HCT116 (cell line): ENCODE measurements around the gene SUSD6. TPM values are rescaled to one million over a fixed set of nuclear protein-coding genes. Genes with fewer than 3 reads are reported as not detected.

ENCODE experiments used
- ATAC-seq: fragments of 200-7000 bp; cut with Tn5 transposase; 2 replicates; pipeline ENCODE4 v1.9.1; 2020; ENCODE audit warnings: mild to moderate bottlenecking, moderate library complexity
- BruUV-seq: library from RNA; stranded (reverse); fragments of 400-500 nt; replicated peaks from 2 replicates; lab custom pipeline; 2021; lab: Mats Ljungman, UMichigan
- CTCF ChIA-PET: fragments of 300-600 bp; sonication (Branson Sonifier 250); formaldehyde crosslinking; loops from one replicate; lab custom pipeline; 2021; ENCODE audit warnings: antibody characterized with exemption; lab: Charles Lee
- POLR2A ChIA-PET: fragments of 300-600, 350-600 bp; sonication (Branson Sonifier 250); formaldehyde crosslinking; loops from one replicate; lab custom pipeline; 2021; ENCODE audit warnings: antibody characterized with exemption; lab: Charles Lee
- RAD21 ChIA-PET, 2 experiments: fragments of 300-600 bp; sonication (Branson Sonifier 250); formaldehyde crosslinking; loops; one replicate each; lab custom pipeline; 2023; ENCODE audit warnings: low total read pairs in 2 of 2; ENCODE audit not compliant: uncharacterized antibody in 2 of 2, unreplicated experiment in 2 of 2, low non-redundant PET in 1 of 2; lab: Charles Lee
- DNase-seq: peaks from one replicate; pipeline ENCODE4 v3.0.0-alpha.2; 2010; ENCODE audit warnings: low read depth, low spot score
- H2AFZ ChIP-seq: fragments of 200-600 bp; shearing (Covaris generic), sonication (generic); 2 replicates; pipeline ENCODE4 v1.6.1; 2017; ENCODE audit warnings: low read depth, mixed run types, mixed read lengths, antibody characterized with exemption, low read length; ENCODE audit not compliant: poor library complexity, severe bottlenecking
- H3K27ac ChIP-seq: 2 replicates; pipeline ENCODE4 v1.5.1; 2012; ENCODE audit warnings: low read depth, low read length
- H3K27me3 ChIP-seq: fragments of 200-600 bp; sonication (generic); 2 replicates; pipeline ENCODE4 v1.6.1; 2016; ENCODE audit warnings: mixed run types, low read length, mixed read lengths; ENCODE audit not compliant: insufficient read depth
- H3K36me3 ChIP-seq, 2 experiments: fragments of 200-500 bp in 1 of 2; fragments of 200-600 bp in 1 of 2; sonication (Bioruptor generic) in 1 of 2; sonication (generic) in 1 of 2; 2 replicates each; pipeline versions ENCODE4 v1.5.1 to v1.6.1; 2014 to 2016; ENCODE audit warnings: low read length in 2 of 2, inconsistent platforms in 1 of 2, mixed read lengths in 1 of 2, mixed run types in 1 of 2; ENCODE audit not compliant: insufficient read depth in 2 of 2, control insufficient read depth in 1 of 2
- H3K4me1 ChIP-seq, 2 experiments: fragments of 200-600 bp in 1 of 2; sonication (generic) in 1 of 2; 2 replicates each; pipeline versions ENCODE4 v1.5.1 to v1.6.1; 2012 to 2017; ENCODE audit warnings: low read length in 2 of 2, inconsistent platforms in 1 of 2, mild to moderate bottlenecking in 1 of 2, mixed read lengths in 1 of 2, mixed run types in 1 of 2, moderate library complexity in 1 of 2; ENCODE audit not compliant: insufficient read depth in 2 of 2, control insufficient read depth in 1 of 2
- H3K4me2 ChIP-seq: fragments of 200-600 bp; sonication (generic); 2 replicates; pipeline ENCODE4 v1.6.1; 2017; ENCODE audit warnings: mixed run types, low read length, mixed read lengths
- H3K4me3 ChIP-seq, 2 experiments: fragments of 200-600 bp in 1 of 2; sonication (generic) in 1 of 2; replicated peaks in 1 of 2; 2 replicates each; pipeline ENCODE4 v1.5.1; 2011 to 2016; ENCODE audit warnings: low read length in 2 of 2, control low read depth in 1 of 2, low read depth in 1 of 2, mild to moderate bottlenecking in 1 of 2, mixed read lengths in 1 of 2, mixed run types in 1 of 2
- H3K79me2 ChIP-seq: fragments of 200-600 bp; sonication (generic); 2 replicates; pipeline ENCODE4 v1.6.1; 2017; ENCODE audit warnings: mild to moderate bottlenecking, mixed run types, low read length, moderate library complexity, mixed read lengths; ENCODE audit not compliant: insufficient read depth
- H3K9ac ChIP-seq: fragments of 200-600 bp; sonication (generic); 2 replicates; pipeline ENCODE4 v1.6.1; 2016; ENCODE audit warnings: low read length, mixed read lengths
- H3K9me2 ChIP-seq: fragments of 200-600 bp; sonication (generic), shearing (Covaris generic); 2 replicates; pipeline ENCODE4 v1.6.1; 2017; ENCODE audit warnings: mixed run types, mild to moderate bottlenecking, moderate library complexity; ENCODE audit not compliant: insufficient read depth
- H3K9me3 ChIP-seq, 2 experiments: fragments of 200-500 bp in 1 of 2; fragments of 200-600 bp in 1 of 2; sonication (Bioruptor generic) in 1 of 2; sonication (generic) in 1 of 2; 2 replicates each; pipeline ENCODE4 v1.6.1; 2014 to 2017; ENCODE audit warnings: low read length in 2 of 2, mixed read lengths in 2 of 2, inconsistent platforms in 1 of 2, low read depth in 1 of 2, mild to moderate bottlenecking in 1 of 2, mixed run types in 1 of 2, moderate library complexity in 1 of 2; ENCODE audit not compliant: control insufficient read depth in 1 of 2, insufficient read depth in 1 of 2
- H4K20me1 ChIP-seq: fragments of 200-600 bp; sonication (generic), shearing (Covaris generic); 2 replicates; pipeline ENCODE4 v1.6.1; 2017; ENCODE audit warnings: mixed run types, mild to moderate bottlenecking, moderate library complexity; ENCODE audit not compliant: insufficient read depth
- EGR1 ChIP-seq: IDR thresholded peaks from 2 replicates; pipeline ENCODE4 v1.6.1; 2012; ENCODE audit warnings: low read depth
- ELF1 ChIP-seq: IDR thresholded peaks from 2 replicates; pipeline ENCODE4 v1.6.1; 2012; ENCODE audit warnings: low read depth, borderline replicate concordance
- FOSL1 ChIP-seq: IDR thresholded peaks from 2 replicates; pipeline ENCODE4 v1.6.1; 2012; ENCODE audit warnings: low read depth
- POLR2A ChIP-seq: IDR thresholded peaks from 2 replicates; pipeline ENCODE4 v1.7.0; 2011; ENCODE audit warnings: borderline replicate concordance; ENCODE audit not compliant: insufficient read depth, insufficient read length; ENCODE audit errors: extremely low read depth
- SIN3A ChIP-seq: IDR thresholded peaks from 2 replicates; pipeline ENCODE4 v1.6.1; 2012; ENCODE audit warnings: low read depth
- SP1 ChIP-seq: IDR thresholded peaks from 2 replicates; pipeline ENCODE4 v1.6.1; 2012; ENCODE audit warnings: low read depth
- SRF ChIP-seq: IDR thresholded peaks from 2 replicates; pipeline ENCODE4 v1.6.1; 2012; ENCODE audit warnings: low read depth
- intact Hi-C: fragments of 100-400 bp; cut with micrococcal nuclease; formaldehyde crosslinking; loops from 2 replicates; pipeline ENCODE4 v1.10.0; 2022
- total RNA-seq: library from RNA; stranded (reverse); gene quantifications from one replicate; pipeline ENCODE4 v1.2.1, GENCODE V29; 2021; ENCODE audit not compliant: unreplicated experiment
- TF ChIP-seq, protein P1 (sequence below): IDR thresholded peaks from 2 replicates; pipeline ENCODE4 v1.6.1; 2012

The SUSD6 gene
- total RNA-seq, 1 experiment from 2014 or later = 6.4 TPM

DNA sequence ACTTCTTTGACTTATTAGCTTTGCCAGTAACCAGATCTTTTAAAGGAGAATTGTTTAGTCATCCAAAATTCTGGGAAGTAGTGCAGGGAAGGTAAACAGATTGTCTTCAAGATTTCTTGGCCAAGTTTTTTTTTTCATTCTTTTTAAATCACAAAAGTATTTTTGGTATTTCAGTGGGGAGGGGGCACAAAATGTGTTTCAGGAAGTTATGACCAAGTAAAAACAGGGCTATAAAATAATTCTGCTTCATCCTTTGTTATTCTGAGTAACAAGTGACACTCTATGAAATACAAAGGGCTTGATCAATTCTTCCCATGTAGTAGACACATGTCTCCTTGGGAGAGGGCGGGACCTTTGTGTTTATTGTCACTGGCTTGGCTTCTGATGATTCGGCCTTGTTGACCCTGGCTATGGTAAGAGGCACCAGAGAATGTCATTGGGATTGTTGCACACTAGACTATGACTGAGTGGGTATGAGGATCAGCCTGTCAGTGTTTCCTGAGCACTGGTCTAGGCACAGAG lies 55.4 kb downstream of the SUSD6 start:
- no TSS peak for BruUV-seq
- Histone ChIP-seq H3K4me1 (no peaks in the 10 kb centered on the region), H3K9me3 (no peaks in the 10 kb centered on the region), H3K36me3 (no peaks in the 10 kb centered on the region), H3K4me3 (no peak overlapping the region), H3K9ac (no peak overlapping the region), H3K79me2 (no peaks in the 10 kb centered on the region), H3K9me2 (no peaks in the 10 kb centered on the region), H3K27ac (no peak overlapping the region), H3K4me2 (no peak overlapping the region), H3K27me3 (no peaks in the 10 kb centered on the region), H2AFZ (no peak overlapping the region), H4K20me1 (no peaks in the 10 kb centered on the region)
- ChIA-PET RAD21 (no interaction called here), POLR2A (no interaction called here), CTCF (no interaction called here)
- TF ChIP-seq SRF (no peak), EGR1 (no peak)
- ATAC-seq (no peak), DNase-seq (no peak)
- intact Hi-C loops = no loop called here

DNA sequence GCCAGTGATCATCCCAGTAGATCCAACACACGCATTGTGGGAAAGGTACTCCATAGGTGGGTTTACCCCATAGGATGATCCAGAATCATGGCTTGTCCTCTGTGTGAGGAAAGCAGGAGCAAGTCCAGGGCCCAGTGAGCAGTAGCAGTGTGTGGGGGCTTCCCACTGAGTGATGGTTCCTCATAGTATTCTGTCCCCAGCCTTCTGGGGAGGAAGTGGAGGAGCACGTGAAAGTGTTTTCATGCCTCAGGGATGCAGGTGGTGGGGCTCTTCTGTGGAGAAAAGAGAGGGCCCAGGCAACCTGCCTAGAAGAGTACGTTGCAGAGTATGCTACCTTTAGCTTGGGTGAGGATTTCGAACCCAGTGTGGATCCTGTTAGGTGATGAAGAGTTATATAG lies 56.5 kb downstream of the SUSD6 start:
- Histone ChIP-seq H3K36me3 (no peaks in the 10 kb centered on the region), H3K27me3 (no peaks in the 10 kb centered on the region), H4K20me1 (no peaks in the 10 kb centered on the region), H3K9me2 (no peaks in the 10 kb centered on the region), H3K9ac (no peak overlapping the region), H3K4me2 (no peak overlapping the region), H3K27ac (no peak overlapping the region), H3K4me1 (no peaks in the 10 kb centered on the region), H3K79me2 (no peaks in the 10 kb centered on the region), H2AFZ (no peak overlapping the region), H3K9me3 (no peaks in the 10 kb centered on the region), H3K4me3 (no peak overlapping the region)
- BruUV-seq = no TSS peak
- intact Hi-C loops = no loop called here
- TF ChIP-seq POLR2A (no peak), SP1 (no peak), SIN3A (no peak), FOSL1 (no peak), SRF (no peak), ELF1 (no peak)
- TF ChIP-seq, protein P1, sequence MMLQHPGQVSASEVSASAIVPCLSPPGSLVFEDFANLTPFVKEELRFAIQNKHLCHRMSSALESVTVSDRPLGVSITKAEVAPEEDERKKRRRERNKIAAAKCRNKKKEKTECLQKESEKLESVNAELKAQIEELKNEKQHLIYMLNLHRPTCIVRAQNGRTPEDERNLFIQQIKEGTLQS = no peak
- RAD21 ChIA-PET = no interaction called here
- no peak for ATAC-seq
- CTCF ChIA-PET = no interaction called here
- POLR2A ChIA-PET = no interaction called here
- DNase-seq = no peak
